NCI-H146 treated with DMSO at 0.1 percent for 48 hours (cell line): ENCODE measurements around the gene HDAC4.

Source experiments
- DNase-seq: peaks from one replicate; lab custom pipeline; 2025; ENCODE audit not compliant: unreplicated experiment; lab: John Stamatoyannopoulos, UW

Gene HDAC4

DNA sequence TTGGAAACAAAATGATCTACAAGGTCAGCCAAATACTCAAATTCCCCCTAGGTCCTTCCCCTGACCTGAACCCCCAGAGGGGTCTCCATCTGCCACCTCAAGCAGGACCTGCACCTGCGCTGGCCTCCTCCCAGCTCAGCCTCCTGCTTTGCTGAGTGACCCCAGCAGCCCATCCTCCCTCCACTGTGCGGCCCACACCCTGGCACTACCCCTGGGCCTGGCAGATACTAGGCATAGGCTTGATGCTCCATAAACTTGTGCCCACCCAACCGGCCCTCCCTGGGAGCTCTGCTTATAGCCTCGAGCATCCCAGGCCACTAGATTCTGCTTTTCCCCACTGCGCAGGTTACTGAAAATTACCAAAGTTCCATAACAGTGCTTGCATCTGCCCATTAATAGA lies 156.2 kb downstream of the HDAC4 start:
- DNase-seq = no peak

DNA sequence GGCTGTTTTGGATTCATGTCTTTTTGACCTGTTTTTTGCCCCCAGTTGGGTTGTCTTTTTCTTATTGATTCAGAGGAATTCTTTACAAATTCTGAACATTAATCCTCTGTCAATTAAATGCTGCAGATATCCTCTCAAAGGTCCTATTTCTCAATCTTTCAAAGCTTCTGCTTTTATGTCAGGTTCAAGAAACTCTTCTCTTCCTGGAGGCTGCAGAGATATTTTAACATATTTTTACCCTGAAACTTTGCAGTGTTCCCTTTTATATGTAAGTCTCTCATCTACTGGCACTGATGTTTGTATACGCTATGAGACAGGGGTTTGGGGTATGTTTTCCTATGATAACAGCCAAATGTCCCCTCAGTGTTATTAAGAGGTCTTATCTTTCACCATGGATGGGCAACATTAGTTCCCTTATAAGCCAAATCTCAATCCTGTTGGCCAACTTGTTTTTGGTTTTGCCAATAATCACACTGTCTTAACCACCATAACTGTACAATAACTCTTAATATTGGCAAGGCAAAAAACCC lies 159.3 kb downstream of the HDAC4 start:
- no peak for DNase-seq

DNA sequence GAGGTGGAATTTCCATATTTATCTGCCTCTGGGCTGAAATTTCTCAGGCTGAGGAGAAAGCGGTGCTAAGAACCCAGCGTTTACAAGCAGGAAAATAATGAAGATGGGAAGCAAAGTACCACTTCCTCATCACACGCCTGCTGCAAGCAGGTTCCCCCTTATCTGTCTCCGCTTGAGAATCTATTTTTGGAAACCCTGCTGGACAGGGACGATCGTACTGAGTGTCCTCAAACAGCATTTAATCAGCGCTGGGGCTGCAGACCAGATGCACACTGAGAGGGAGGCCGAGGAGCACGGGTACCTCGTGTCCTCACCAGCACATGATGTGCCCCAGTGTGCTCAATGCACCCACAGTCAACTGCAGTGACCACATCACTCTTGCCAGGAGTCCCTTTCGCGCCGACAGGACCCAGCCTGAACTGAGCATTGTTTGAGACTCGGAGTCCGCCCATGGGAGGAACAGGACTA lies 160.4 kb downstream of the HDAC4 start:
- DNase-seq = no peak

DNA sequence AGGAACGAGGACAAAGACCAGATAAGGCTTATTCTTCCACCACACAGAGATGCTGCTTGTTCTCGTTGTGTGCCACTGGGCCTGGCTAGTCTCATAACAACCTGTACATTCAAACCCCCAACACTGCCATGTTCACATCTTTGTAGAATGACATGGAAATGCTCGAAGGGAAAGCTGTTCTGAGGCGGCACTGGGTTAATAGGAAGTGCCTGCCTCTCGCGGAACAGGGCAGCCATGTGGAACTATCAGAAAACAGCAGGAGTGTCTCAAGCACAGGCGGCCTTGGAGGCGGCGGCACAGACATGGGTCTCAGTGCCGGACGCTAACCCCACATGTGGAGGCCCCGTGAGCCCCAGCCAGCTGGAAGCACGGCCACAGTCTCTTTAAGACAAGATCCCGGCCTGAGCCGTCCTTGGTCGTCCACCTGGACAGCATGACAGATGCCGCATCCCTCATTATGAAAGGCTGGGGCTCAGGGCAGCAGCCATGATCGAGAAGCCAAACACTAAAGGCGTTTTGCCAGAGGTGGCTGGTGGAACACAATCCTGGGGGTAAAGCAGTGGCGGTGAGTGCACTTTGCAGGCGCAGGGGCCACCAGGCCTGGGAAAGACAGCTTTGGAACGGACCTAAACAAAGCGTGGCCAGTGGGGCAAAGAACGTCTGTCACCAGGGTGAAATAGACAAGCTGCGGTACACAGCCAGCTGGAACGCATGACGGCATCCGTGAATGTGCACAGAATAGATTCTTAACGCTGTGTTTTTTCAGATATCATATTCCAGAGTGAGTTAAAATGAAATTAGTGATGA lies 161.0 kb downstream of the HDAC4 start:
- no peak for DNase-seq

DNA sequence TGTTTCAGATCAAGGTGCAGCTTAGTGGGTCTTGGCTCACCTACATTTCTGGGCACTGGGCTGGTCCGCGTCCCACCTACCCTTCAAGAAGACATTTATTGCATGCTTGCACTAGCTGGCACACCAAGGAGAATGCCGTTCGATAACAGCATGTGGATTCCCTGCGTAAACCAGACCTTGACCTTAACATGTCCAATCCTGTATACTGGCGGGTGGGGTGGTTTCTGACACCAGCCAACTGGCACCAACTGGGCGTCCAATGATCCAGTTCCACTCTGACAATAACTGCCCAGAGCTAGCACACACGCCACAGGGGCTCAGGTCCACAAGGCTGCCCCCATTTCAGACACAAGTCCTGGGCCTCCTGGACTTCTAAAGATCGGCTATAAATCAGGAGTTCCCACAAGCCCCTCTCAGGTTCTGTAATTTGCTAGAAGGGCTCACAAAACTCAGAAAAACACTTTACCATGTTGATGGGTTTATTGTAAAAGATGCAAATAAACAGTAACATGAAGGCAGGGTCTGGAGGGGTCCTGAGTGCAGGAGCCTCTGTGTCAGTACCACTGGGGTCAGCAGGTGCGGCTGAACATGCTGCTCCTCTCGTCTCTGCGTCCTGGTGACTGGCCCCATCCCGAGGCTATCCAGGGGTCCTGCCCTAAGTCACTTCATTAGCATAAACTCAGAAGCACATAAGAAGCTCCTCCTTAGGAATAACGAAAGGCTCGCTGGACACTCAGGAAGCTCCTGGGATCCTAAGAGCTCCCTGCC lies 161.8 kb downstream of the HDAC4 start:
- DNase-seq = no peak

DNA sequence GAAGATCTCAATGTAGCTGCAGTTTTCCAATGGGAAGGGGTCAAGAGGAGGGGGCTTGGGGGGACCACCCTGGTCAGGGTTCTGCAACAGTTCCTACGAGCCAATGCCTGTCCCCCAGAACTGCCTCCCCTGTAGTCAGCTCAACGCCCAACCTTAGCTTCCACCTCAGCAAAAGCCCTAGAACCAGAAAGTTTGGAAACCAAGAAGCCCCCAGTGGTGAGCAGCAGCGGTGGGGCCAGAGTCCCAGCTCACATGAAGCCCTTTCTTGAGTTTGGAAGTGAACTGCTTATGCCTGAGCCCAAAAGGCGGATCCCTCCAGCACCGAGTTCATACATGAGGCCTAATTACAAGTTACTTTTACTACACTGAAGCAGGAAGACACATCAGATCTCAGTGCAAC lies 162.4 kb downstream of the HDAC4 start:
- no peak for DNase-seq

DNA sequence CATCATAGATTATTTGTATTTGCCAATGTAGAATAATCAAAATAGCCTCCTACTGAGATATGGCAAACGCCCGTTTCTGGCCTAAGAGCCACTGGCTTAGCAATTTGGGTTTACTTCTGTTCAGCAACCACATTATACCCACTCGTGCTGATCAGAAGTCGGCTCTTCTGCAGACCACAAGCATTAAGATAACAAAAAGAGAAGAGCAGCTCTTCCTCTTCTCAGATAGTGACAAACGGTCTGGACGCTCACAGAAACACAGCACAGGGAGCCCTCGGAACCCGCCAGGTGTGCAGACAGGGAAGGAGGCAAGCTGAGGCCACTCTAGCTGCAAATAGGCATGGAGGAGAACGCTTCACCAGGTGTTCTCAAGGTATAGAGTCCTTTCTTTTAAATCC lies 164.0 kb downstream of the HDAC4 start:
- DNase-seq = no peak

DNA sequence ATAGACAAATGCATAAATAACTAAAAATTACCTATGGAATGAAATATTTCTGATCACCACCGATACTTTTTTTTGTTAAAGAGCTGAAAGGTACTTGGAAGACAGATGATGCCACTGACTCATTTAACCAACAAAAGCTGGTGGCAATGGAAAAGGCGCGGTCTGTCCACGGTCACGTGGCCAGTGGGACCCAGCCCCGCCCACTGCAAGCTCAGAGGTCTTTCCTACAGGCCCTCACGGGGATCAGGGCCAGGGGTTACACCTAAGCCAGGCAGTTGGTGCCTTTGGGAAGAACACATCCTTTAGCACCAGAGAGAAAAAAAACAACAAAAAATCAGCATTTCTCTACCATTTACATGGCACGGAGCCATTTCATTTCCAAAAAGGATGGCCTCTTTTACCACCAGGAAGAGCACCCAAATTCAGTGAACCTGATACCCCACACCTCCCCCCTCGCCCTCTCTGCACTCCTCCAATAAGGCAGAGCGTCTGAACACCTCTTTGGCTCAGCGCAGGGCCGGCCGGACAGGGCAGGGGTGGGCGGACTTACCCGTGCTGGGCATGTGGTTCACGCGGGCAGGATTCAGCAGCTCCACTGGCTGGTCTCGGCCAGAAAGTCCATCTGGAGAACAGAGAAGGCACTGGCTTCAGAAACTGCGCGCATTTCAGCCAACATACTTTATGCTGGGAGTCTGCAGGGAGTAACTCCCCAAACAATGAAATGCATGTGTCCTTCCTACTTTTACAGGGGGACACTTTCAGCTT lies 164.6 kb downstream of the HDAC4 start:
- DNase-seq = no peak

DNA sequence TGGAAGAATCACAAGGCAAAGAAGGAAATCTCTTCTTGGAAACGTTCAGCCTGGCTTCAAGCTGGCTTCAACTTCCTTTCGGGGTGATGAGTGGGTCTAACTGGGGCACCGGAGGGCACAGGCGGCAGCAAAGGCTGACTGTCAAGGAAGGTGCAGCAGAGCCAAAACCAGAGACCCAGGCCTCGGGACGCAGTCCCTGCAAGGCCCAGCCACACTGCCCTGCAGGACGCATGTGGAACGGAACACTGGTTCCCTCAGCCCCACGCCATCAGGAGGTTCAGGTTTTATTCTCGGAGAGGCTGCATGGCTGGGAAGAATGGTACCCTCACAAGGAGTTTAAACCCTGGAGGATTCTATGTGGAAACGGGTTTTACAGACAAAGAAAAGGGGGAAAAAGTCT lies 165.5 kb downstream of the HDAC4 start:
- DNase-seq = no peak

DNA sequence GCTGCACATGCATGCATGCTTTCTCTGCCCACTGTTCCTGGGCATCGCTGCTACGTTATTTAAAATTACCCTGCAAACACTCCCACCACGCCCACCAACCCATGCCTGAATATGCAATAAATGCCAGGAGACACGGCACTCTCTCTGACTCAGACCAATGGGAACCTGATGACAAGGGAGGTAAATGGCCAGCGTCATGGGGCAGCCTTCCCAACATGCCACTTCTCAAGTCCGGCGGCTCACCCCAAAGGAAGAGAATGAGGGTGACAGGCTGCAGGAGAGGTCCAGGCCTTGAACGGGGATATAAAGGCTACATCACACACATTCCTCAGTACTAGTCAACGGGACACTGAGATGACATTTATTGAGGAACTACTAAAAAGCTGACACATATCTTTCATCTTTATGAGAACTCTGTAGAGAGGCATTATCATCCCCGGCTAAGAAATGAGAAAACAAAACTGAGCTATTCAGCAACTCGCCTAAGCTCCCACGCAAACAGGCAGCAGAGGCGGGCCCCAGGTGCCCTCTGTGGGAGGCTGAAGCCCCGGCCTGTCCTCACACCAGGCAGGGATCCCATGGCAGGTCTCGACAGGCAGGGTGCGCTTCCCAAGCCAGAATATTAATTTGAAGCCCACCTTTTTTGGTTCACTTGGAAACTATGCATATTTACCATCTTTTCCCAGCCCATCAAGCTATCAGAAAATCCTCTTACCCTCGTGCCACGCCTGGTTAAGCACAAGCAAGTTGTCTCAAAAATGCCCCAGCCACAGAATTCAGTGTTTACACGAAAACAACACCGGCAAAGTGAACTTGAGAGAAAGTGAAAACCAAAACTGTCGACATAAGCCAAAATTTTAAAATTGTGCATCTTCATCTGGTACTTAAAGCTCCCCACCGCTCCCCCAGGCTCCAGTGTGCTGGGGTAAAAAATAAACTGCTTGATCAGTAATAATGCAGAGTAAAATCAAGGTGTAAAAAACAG lies 166.3 kb downstream of the HDAC4 start:
- DNase-seq = no peak

DNA sequence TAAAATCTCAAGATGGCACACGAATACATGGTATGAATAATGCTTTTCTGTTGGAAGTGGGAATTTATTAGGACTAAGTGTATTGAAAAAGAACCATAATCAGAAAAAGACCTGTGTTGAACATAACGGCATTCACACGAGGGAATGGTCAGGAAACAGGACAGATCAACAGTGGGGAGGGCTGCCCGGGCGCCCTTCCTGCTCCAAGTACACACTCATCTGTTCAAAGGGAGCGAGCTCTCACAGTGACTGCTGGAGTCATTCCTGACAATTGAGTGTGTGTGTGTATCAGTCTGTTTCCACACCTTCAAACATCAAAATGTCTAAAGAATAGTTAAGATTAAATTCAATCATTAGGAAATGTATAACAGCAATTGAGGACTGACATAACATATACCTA lies 167.2 kb downstream of the HDAC4 start:
- no peak for DNase-seq

DNA sequence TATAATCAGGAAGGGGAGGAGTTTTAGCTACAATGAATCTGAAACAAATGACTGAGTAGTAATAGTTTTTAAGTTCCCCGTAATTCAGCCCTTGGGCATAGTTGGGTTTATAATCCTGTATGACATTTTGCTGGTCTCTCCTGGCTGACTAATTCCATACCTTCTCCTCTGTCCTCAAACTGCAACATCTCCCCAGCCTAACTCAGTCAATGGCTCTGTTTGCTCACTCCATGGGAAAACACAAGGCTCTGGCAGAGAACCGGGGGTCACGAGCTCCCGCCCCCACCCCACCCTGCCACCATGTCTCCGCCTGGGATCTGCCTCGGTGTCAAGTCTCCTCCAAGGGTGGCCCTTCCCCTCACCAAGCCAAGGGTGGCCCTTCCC lies 168.6 kb downstream of the HDAC4 start:
- DNase-seq = no peak

DNA sequence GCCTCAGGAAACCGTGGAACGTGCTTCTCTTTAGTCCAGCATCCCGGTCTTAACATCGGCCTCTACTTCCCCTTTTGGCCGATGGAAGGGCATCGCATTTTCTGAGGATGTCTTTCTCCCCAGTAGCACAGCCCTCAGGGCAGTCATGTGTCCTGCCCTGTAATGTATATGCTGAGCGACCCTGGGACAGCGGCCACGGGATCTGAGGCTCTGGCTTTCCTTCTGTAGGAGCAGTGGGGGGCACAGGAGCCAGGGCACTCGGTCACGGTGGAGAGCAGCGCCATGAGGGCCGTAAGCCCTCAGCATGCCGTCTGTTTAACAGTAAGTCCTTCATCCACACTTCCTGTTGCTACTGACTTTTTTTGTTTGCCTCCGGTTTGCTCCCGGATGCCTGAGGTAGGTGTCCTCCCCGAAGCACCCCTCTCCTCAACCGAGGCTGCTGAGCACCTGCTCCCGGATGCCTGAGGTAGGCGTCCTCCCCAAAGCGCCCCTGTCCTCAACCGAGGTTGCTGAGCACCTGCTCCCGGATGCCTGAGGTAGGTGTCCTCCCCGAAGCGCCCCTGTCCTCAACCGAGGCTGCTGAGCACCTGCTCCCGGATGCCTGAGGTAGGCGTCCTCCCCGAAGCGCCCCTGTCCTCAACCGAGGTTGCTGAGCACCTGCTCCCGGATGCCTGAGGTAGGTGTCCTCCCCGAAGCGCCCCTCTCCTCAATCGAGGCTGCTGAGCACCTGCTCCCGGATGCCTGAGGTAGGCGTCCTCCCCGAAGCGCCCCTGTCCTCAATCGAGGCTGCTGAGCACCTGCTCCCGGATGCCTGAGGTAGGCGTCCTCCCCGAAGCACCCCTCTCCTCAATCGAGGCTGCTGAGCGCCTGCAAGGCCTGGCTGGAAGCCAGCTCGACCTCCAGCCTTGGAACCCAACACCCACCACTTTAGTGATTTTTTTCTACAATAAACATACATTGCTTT lies 169.3 kb downstream of the HDAC4 start:
- no peak for DNase-seq

DNA sequence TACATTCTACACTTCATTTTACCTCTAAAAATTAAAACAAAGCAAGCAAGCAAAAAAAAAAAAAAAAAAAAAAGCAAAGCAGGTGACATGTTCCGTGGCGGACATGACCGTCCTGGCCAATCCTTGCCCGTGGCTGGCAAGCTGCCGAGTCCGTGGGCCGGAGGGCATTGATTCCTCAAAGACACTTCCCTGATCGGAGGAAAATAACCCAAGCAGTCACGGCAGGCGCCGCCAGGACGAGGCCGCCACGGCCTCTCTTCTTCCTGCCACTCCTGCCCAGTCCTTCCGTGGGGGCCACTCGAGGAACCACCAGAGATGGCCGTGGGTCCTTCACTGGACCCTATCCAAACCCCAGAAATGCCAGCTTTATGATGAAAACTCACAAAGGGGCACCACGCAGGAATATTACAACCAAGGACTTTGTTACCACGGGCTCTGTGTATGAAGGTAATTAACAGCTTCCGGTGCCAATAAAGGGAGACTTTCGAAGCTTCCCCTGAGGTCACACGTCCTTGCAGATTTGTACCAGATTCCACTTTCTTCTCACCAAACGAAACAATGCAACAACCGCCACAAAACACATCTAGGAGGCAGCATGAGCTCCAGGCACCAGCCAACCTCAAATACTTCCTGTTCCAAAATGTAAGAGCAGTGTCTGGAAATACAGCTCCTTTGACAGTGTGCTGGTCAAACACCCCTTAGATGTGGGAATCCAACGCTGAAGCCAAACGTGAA lies 170.3 kb downstream of the HDAC4 start:
- no peak for DNase-seq

DNA sequence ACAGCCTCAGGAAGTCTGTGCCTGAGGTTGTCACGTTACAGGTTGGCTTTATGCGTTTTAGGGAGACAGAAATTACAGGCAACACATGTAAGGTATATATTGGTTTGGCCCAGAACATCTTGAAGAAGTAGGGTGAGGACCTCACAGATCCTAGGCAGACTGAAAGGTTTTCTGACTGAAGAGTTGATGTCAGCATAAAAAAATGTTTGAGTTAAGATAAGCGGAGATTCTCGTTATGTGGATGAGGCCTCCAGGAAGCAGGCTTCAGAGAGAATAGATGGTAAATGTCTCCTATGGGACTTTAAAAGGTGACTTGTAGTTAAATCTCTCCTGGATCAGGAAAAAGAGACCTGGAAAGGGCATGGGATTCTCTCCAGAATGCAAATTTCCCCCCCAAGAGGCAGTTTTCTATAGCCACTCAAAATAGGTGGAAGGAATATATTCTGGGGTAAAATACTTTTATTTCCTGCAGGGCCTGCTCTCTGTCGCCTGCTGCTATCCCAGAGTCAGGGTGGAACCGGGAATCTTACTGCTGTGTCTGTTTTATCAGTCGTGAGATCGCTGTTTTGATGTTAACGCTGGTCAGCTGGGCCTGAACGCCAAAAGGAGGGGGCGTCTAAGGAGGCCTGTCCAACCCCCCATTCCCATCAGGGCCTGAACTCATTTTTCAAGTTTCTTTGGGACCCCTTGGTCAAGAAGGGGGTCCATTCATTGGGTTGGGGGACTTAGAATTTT lies 171.1 kb downstream of the HDAC4 start:
- no peak for DNase-seq

DNA sequence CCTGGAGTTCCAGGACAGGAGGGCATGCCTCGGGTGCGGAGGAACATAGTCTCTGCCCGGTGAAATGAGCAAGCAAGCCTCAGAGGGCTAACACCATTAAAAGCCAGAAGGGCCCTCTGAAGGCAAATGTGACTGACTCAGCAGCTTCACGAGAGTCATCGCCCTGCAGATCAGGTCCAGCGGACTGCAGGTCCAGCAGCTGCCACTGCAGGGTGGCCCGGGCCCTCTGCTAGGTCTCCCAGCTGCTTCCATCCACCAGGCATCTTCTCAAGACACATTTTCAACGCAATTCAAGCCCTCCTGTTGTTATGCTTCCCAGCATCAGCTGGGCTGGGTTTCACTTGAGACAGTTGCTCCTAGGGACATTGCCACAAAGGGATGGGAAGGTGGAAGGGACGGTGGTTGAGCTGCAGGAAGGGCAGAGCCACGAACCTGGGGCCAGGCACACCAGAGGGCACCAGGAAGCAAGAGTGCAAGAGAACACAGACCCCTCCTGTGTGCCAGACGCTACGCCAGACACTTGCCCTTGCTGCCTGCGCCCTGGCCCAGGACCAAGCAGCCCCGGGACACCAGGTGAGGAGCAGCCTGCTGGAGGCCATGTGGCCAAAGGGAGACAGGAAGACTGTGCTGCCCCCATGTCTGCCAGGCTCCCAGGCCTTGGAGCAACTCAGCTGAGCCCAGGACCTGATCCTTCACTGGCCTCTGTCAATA lies 173.0 kb downstream of the HDAC4 start:
- DNase-seq = no peak
